GM19463 (cell line): ENCODE results near the gene SLC16A12.
"Not testable (repeated sequence)": the region's sequence is repeated elsewhere in the genome, so short reads cannot be mapped to it uniquely, and the experiment has no call there.

Experiments used
- ATAC-seq: cut with Tn5 transposase; IDR thresholded peaks from one replicate; pipeline ENCODE4 v1.9.1; 2021; ENCODE audit warnings: mild to moderate bottlenecking, moderate library complexity; ENCODE audit not compliant: unreplicated experiment

The SLC16A12 gene

GRCh38 chr10:89393898-89394297 lies 141.5 kb downstream of the SLC16A12 start:
- ATAC-seq = no peak

- ATAC-seq = no peak
Observed at GRCh38 chr10:89392974-89393373, 142.4 kb downstream of the SLC16A12 start.

DNA sequence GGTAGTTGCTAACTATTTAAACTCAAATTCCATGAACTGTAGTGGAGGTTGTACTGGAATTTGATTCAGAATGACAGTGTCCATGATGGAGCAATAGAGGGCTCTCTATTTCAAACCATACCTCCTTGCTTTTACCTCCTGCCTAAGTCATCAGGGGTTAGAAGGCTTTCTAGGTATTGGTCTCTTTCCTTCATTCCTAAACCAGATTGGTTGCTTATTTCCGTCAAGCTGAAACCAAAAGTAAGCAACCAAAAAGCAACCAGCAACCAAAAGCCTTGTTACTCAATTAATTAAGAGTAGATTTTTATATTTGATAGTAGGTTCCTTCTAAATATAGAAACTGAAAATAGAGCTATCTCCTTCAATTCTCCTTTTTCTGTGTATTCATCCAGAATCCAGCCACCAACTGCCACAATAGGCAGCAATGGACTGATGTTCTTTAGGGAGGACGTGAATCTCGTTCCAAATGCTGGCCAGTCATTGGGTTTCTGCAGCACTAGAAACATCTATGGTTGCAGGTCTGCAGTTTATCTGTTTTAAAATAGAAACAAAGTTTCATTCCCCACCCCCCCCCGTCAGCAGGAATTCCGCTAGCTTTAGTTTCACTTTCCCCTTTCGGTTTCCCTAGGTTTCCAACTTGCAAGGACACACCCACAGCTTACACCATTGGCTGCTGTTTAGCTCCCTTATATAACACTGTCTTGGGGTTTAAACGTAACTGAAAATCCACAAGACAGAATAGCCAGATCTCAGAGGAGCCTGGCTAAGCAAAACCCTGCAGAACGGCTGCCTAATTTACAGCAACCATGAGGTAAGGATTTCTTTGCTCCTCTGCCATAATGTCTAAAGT lies 143.3 kb downstream of the SLC16A12 start, which contains the start of gene IFIT1:
IFIT1 (plus strand) TSS at position 717 of the 850 bp plus-strand sequence; CDS start at position 807, 90 bp downstream.
- peak; percentile 84 for ATAC-seq

DNA sequence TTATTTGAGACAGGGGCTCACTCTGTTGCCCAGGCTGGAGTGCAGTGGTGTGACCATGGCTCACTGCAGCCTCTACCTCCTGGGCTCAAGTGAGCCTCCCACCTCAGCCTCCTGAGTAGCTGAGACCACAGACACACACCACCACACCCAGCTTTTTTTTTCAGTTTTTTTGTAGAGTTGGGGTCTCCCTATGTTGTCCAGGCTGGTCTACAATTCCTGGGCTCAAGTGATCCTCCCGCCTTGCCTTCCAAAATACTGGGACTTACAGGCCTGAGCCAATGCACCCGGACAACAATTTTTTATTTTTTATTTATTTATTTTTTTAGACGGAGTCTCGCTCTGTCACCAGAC lies 144.2 kb downstream of the SLC16A12 start:
- ATAC-seq = not testable (repeated sequence)

DNA sequence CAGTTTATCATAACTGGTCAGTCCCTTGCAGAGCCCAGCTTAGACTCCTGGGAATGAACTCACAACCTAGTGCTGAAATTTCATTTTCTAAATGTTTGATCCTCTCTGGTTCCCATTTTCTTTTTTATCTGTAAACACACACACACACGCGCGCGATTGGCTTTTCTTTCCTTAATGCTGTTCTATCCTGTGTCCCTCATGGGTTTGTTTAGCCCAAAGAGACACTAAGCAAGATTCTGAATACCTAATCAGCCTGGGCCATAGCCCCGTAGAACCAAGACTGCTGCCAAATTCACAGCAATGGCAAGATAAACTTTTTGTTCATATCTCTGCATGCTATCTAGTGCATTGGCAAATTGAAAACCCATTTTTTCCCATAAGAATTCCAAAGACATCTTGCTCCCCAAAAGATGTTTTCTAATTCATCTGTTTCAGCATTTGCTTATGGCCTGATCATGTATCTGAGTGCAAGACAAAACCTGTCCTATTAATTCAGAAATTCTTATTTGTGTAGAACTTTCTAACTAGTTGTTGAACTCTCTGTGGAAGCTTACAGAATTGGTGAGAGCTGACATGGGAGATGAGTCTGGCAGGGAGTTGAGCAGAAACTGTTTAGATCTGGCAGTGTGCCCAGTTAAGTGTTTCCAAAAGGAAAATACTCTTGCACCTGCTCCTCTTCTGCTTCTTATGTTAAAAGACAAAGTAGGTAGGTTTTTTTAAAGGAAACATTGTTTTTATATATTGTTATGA lies 144.7 kb downstream of the SLC16A12 start:
- no peak for ATAC-seq

- ATAC-seq = no peak
Observed at GRCh38 chr10:89389254-89389653, 146.1 kb downstream of the SLC16A12 start.

DNA sequence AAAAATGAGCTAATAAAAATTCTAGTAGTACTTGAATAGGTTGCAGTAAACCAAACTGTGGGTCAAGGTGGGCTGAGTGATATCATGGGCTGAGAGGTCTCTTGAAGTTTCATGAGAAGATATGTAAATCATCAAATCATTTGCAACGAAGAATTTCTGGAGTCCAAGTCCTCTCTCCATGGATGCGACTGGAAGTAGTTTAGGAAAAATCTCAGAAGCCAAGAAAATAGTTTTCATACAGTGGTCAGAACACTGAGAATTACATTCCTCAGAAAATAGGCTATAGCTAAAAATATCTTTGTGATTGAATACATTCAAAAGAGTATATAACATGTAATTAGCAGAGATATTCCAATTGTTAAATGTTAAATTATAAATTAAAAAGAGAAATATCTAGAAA lies 146.6 kb downstream of the SLC16A12 start:
- ATAC-seq = no peak

DNA sequence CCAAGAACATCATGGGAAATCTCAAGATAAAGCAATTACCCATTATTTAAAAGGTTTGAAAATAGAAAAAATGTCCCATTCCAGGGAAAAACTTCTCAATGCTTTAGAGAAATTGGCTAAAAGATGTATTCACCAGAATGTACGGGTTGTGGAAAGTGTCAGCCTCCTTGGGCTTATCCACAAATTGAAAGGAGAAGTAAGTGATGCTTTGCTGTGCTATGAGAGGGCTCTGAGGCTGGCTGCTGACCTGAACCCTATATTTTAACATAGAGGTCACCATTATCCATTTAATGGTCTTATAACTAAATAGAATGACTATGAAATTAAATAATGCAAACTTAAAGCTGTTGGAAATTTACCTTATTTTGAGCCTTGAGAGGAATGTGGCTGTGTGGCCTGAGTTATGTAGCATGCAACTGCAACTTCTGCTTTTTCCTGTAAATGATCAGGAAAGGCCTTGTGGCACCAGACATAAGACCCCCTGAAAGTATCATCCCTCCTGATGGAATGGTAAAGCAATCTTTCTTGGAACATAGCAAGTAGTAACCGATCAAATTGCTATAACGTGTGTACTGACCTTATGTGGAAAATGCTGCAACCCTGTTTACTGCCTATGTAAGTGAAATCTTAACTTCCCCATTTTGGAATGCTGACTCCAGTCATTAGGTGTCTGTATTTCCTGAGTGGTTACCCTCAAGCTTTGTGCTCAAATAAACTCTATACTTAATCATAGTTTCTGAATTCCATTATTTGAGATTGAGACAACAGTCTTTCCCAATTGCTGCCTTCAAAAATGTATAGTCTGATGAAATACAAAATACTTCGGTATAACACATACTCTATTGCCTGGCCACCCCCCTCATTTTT lies 150.7 kb downstream of the SLC16A12 start:
- no peak for ATAC-seq

DNA sequence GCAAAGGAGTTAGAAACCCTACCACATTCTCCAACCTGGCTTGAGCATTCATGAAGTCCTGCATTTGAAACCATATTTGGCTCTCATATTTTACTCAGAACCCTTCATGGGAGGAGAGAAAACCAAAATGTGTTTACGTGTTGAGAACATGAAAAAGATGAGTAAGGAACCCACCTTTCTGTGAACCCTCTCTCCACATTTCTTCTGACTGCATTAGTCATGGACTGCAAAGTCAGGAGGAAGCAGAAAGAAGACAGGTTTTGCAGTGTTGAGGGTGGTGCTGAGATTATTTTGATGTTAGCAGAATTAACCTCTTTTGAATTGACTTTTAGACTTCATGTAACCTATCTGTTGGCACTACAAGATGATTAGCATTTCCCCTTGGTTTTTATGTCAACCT lies 152.6 kb downstream of the SLC16A12 start:
- ATAC-seq = no peak
